UCSD-AML1 (cell line): ENCODE results near the gene TFR2.

Experiments used
- DNase-seq: peaks from one replicate; lab custom pipeline; 2025; ENCODE audit not compliant: unreplicated experiment; lab: John Stamatoyannopoulos, UW

TFR2 gene

GRCh38 chr7:100641463-100641859, at the start of gene TFR2:
Gene TFR2 (minus strand): TSS chr7:100641552. CDS start chr7:100641509, 43 bp downstream.
- no peak for DNase-seq

- DNase-seq, result no peak
These were observed 48.1 kb upstream of the TFR2 start for GRCh38 chr7:100689230-100690135.

GRCh38 chr7:100688326-100688860, 47.0 kb upstream of the TFR2 start:
- DNase-seq, result no peak

- DNase-seq, result no peak
These were observed 46.5 kb upstream of the TFR2 start for GRCh38 chr7:100687751-100688300.

GRCh38 chr7:100687261-100687660, 45.9 kb upstream of the TFR2 start:
- no peak for DNase-seq

GRCh38 chr7:100686822-100687211, 45.5 kb upstream of the TFR2 start:
- no peak for DNase-seq

- no peak for DNase-seq
These were observed 45.0 kb upstream of the TFR2 start for GRCh38 chr7:100686201-100686821.

- no peak for DNase-seq
These were observed 44.3 kb upstream of the TFR2 start for GRCh38 chr7:100685631-100686145.

GRCh38 chr7:100685049-100685605, 43.8 kb upstream of the TFR2 start:
- no peak for DNase-seq

- no peak for DNase-seq
These were observed 43.2 kb upstream of the TFR2 start for GRCh38 chr7:100684534-100685042.

- DNase-seq, result no peak
These were observed 42.5 kb upstream of the TFR2 start for GRCh38 chr7:100683659-100684533.

- no peak for DNase-seq
These were observed 41.8 kb upstream of the TFR2 start for GRCh38 chr7:100682991-100683658.

- DNase-seq, result no peak
These were observed 40.9 kb upstream of the TFR2 start for GRCh38 chr7:100682228-100682741.

GRCh38 chr7:100681491-100682227, 40.3 kb upstream of the TFR2 start:
- DNase-seq, result no peak

GRCh38 chr7:100680576-100681271, 39.4 kb upstream of the TFR2 start:
- no peak for DNase-seq

GRCh38 chr7:100679927-100680575, 38.7 kb upstream of the TFR2 start:
- DNase-seq, result no peak

- DNase-seq, result no peak
These were observed 38.0 kb upstream of the TFR2 start for GRCh38 chr7:100679129-100679926.
